ENCODE measurements around the gene CALCR. TPM values are rescaled to one million over a fixed set of nuclear protein-coding genes. Genes with fewer than 3 reads are reported as not detected.

CALCR gene
- total RNA-seq, 1 experiment from 2014 or later, result 0.10 TPM

GRCh38 chr7:93414574-93414973 lies 159.9 kb downstream of the CALCR start:
- no peak for TF ChIP-seq FOSL1 (IDR thresholded peaks at IDR 0.05; ENCODE audit: low read depth)
- TF ChIP-seq SRF (IDR thresholded peaks at IDR 0.05; ENCODE audit: low read depth), result no peak
- TF ChIP-seq TCF7L2 (IDR thresholded peaks at IDR 0.05; ENCODE audit: borderline replicate concordance, extremely low read depth, insufficient read depth, insufficient read length), result no peak
- no peak for TF ChIP-seq ZNF274 (IDR thresholded peaks at IDR 0.05; ENCODE audit: low read depth, low read length)
- no peak for TF ChIP-seq EGR1 (IDR thresholded peaks at IDR 0.05; ENCODE audit: low read depth)
- Histone ChIP-seq H3K27ac (ENCODE audit: low read depth, low read length) (no peak overlapping the region), H3K4me1 (ENCODE audit: control insufficient read depth in 1 of 2, insufficient read depth in 2 of 2, low read length in 2 of 2) (no peaks in the 10 kb centered on the region), H3K9me2 (ENCODE audit: insufficient read depth) (no peaks in the 10 kb centered on the region), H3K36me3 (ENCODE audit: control insufficient read depth in 1 of 2, insufficient read depth in 2 of 2, low read length in 2 of 2) (no peaks in the 10 kb centered on the region), H3K9me3 (ENCODE audit: control insufficient read depth in 1 of 2, insufficient read depth in 1 of 2, low read depth in 1 of 2, low read length in 2 of 2) (no peaks in the 10 kb centered on the region), H3K79me2 (ENCODE audit: insufficient read depth, low read length) (no peaks in the 10 kb centered on the region), H3K4me2 (ENCODE audit: low read length) (no peak overlapping the region), H3K9ac (ENCODE audit: low read length) (no peak overlapping the region), H4K20me1 (ENCODE audit: insufficient read depth) (no peaks in the 10 kb centered on the region), H3K27me3 (ENCODE audit: insufficient read depth, low read length) (no peaks in the 10 kb centered on the region), H3K4me3 (replicated peaks in 1 of 2; ENCODE audit: low read depth in 1 of 2, low read length in 2 of 2) (no peak overlapping the region), H2AFZ (ENCODE audit: low read depth, low read length, poor library complexity, severe bottlenecking) (peak overlapping the region; percentile 15)
- ChIA-PET RAD21 (ENCODE audit: low non-redundant PET in 1 of 2, low total read pairs in 2 of 2, uncharacterized antibody in 2 of 2, unreplicated experiment in 2 of 2) (no interaction called here), CTCF (no interaction called here), POLR2A (no interaction called here)
- DNase-seq (ENCODE audit: low read depth, low spot score) (no peak), ATAC-seq (no peak)
- no TSS peak for BruUV-seq (replicated peaks)
- intact Hi-C loops (cut with micrococcal nuclease), result loop anchor here (10.0 kb wide), 1 partner anchor 60 kb away; no protein-coding TSS in a partner anchor

DNA sequence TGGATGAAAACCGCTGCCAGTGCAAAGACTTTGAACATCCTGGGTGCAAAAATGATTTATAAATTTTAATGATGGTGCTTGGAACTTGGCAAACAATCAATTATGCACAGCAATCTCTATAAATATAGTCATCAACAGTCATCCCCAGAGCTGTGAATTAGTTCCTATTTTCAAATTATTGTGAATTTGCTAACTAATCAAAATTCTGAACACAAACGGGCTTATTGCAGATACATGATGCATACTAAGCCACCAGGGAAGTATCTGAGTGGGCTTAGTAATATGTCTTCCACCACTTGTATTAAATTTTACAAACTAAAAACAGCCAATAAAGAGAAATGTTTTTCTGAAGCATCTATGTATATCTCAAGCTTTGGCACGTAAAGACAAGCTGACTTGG lies 165.2 kb downstream of the CALCR start:
- Histone ChIP-seq H3K27me3 (ENCODE audit: insufficient read depth, low read length) (no peaks in the 10 kb centered on the region), H3K9me2 (ENCODE audit: insufficient read depth) (no peaks in the 10 kb centered on the region), H3K79me2 (ENCODE audit: insufficient read depth, low read length) (no peaks in the 10 kb centered on the region), H3K27ac (ENCODE audit: low read depth, low read length) (no peak overlapping the region), H3K4me1 (ENCODE audit: control insufficient read depth in 1 of 2, insufficient read depth in 2 of 2, low read length in 2 of 2) (no peaks in the 10 kb centered on the region), H4K20me1 (ENCODE audit: insufficient read depth) (no peaks in the 10 kb centered on the region), H3K4me2 (ENCODE audit: low read length) (no peak overlapping the region), H2AFZ (ENCODE audit: low read depth, low read length, poor library complexity, severe bottlenecking) (no peak overlapping the region), H3K36me3 (ENCODE audit: control insufficient read depth in 1 of 2, insufficient read depth in 2 of 2, low read length in 2 of 2) (no peaks in the 10 kb centered on the region), H3K9ac (ENCODE audit: low read length) (no peak overlapping the region), H3K4me3 (replicated peaks in 1 of 2; ENCODE audit: low read depth in 1 of 2, low read length in 2 of 2) (no peak overlapping the region), H3K9me3 (ENCODE audit: control insufficient read depth in 1 of 2, insufficient read depth in 1 of 2, low read depth in 1 of 2, low read length in 2 of 2) (no peaks in the 10 kb centered on the region)
- ATAC-seq (no peak), DNase-seq (ENCODE audit: low read depth, low spot score) (no peak)
- RAD21 ChIA-PET (ENCODE audit: low non-redundant PET in 1 of 2, low total read pairs in 2 of 2, uncharacterized antibody in 2 of 2, unreplicated experiment in 2 of 2), result no interaction called here
- BruUV-seq (replicated peaks), result no TSS peak
- POLR2A ChIA-PET, result no interaction called here
- CTCF ChIA-PET, result interaction anchor here (0.6 kb wide), 1 partner anchor 414 kb away, joined by 3 read pairs; no protein-coding TSS in a partner anchor
- TF ChIP-seq, protein P1, sequence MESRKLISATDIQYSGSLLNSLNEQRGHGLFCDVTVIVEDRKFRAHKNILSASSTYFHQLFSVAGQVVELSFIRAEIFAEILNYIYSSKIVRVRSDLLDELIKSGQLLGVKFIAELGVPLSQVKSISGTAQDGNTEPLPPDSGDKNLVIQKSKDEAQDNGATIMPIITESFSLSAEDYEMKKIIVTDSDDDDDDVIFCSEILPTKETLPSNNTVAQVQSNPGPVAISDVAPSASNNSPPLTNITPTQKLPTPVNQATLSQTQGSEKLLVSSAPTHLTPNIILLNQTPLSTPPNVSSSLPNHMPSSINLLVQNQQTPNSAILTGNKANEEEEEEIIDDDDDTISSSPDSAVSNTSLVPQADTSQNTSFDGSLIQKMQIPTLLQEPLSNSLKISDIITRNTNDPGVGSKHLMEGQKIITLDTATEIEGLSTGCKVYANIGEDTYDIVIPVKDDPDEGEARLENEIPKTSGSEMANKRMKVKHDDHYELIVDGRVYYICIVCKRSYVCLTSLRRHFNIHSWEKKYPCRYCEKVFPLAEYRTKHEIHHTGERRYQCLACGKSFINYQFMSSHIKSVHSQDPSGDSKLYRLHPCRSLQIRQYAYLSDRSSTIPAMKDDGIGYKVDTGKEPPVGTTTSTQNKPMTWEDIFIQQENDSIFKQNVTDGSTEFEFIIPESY (IDR thresholded peaks at IDR 0.05; ENCODE audit: extremely low read depth, insufficient replicate concordance, low read length), result no peak
- TF ChIP-seq CBX3 (IDR thresholded peaks at IDR 0.05; ENCODE audit: low read depth), result no peak
- TF ChIP-seq, protein P2, sequence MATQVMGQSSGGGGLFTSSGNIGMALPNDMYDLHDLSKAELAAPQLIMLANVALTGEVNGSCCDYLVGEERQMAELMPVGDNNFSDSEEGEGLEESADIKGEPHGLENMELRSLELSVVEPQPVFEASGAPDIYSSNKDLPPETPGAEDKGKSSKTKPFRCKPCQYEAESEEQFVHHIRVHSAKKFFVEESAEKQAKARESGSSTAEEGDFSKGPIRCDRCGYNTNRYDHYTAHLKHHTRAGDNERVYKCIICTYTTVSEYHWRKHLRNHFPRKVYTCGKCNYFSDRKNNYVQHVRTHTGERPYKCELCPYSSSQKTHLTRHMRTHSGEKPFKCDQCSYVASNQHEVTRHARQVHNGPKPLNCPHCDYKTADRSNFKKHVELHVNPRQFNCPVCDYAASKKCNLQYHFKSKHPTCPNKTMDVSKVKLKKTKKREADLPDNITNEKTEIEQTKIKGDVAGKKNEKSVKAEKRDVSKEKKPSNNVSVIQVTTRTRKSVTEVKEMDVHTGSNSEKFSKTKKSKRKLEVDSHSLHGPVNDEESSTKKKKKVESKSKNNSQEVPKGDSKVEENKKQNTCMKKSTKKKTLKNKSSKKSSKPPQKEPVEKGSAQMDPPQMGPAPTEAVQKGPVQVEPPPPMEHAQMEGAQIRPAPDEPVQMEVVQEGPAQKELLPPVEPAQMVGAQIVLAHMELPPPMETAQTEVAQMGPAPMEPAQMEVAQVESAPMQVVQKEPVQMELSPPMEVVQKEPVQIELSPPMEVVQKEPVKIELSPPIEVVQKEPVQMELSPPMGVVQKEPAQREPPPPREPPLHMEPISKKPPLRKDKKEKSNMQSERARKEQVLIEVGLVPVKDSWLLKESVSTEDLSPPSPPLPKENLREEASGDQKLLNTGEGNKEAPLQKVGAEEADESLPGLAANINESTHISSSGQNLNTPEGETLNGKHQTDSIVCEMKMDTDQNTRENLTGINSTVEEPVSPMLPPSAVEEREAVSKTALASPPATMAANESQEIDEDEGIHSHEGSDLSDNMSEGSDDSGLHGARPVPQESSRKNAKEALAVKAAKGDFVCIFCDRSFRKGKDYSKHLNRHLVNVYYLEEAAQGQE (IDR thresholded peaks at IDR 0.05; ENCODE audit: low read depth), result no peak
- TF ChIP-seq, protein P3, sequence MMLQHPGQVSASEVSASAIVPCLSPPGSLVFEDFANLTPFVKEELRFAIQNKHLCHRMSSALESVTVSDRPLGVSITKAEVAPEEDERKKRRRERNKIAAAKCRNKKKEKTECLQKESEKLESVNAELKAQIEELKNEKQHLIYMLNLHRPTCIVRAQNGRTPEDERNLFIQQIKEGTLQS (IDR thresholded peaks at IDR 0.05), result no peak
- intact Hi-C loops (cut with micrococcal nuclease), result no loop called here
